ENCODE data around the gene DCUN1D2.

DCUN1D2 gene

GRCh38 chr13:113412440-113412839 lies 78.1 kb downstream of the DCUN1D2 start:
- no peak overlapping the region for H3K4me3 ChIP-seq (ENCODE audit: low read depth, low read length)

- no peak overlapping the region for H3K4me3 ChIP-seq (ENCODE audit: low read depth, low read length)
Measured at GRCh38 chr13:113411216-113412023, 79.1 kb downstream of the DCUN1D2 start.

GRCh38 chr13:113410472-113411201 lies 79.9 kb downstream of the DCUN1D2 start:
- H3K4me3 ChIP-seq (ENCODE audit: low read depth, low read length) = no peak overlapping the region

- H3K4me3 ChIP-seq (ENCODE audit: low read depth, low read length) = no peak overlapping the region
Measured at GRCh38 chr13:113408562-113408961, 81.9 kb downstream of the DCUN1D2 start.

- H3K4me3 ChIP-seq (ENCODE audit: low read depth, low read length) = no peak overlapping the region
Measured at GRCh38 chr13:113407531-113408393, 82.7 kb downstream of the DCUN1D2 start.

GRCh38 chr13:113407103-113407530 lies 83.4 kb downstream of the DCUN1D2 start:
- H3K4me3 ChIP-seq (ENCODE audit: low read depth, low read length) = no peak overlapping the region

- no peak overlapping the region for H3K4me3 ChIP-seq (ENCODE audit: low read depth, low read length)
Measured at GRCh38 chr13:113406321-113407102, 84.0 kb downstream of the DCUN1D2 start.

Measured in iPS-11a (cell line).